ENCODE results near the gene RNLS. TPM values are rescaled to one million over a fixed set of nuclear protein-coding genes. Genes with fewer than 3 reads are reported as not detected.

The RNLS gene
- total RNA-seq, 1 experiment from 2014 or later = not detected

DNA sequence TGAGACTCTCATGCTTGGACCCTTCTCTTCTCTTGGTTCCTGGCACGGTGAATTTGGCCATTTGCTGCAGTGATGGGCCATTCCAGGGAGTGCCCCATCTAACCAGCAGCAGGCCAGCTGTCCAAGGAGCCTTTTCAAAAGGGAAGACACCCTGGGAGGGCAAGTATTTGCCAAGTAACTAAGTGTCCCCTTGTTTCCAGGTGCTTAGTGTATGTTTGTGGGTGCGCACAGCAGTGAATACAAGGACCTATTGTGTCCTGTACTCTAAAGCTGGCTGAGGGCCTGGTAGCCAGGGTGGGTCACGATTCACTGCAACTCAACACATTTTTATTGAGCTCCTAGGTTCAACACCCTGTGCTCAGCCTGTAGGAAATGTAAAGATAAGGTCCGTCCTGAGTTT lies 348.8 kb downstream of the RNLS start:
- TF ChIP-seq, protein P1, sequence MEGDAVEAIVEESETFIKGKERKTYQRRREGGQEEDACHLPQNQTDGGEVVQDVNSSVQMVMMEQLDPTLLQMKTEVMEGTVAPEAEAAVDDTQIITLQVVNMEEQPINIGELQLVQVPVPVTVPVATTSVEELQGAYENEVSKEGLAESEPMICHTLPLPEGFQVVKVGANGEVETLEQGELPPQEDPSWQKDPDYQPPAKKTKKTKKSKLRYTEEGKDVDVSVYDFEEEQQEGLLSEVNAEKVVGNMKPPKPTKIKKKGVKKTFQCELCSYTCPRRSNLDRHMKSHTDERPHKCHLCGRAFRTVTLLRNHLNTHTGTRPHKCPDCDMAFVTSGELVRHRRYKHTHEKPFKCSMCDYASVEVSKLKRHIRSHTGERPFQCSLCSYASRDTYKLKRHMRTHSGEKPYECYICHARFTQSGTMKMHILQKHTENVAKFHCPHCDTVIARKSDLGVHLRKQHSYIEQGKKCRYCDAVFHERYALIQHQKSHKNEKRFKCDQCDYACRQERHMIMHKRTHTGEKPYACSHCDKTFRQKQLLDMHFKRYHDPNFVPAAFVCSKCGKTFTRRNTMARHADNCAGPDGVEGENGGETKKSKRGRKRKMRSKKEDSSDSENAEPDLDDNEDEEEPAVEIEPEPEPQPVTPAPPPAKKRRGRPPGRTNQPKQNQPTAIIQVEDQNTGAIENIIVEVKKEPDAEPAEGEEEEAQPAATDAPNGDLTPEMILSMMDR (IDR thresholded peaks at IDR 0.05; ENCODE audit: unreplicated experiment) = no peak
- Mint-ChIP-seq H3K9me3 (ENCODE audit: unreplicated experiment) (no peaks in the 10 kb centered on the region), H3K27me3 (ENCODE audit: insufficient read depth, unreplicated experiment) (no peaks in the 10 kb centered on the region), H3K4me3 (ENCODE audit: unreplicated experiment) (no peak overlapping the region), H3K36me3 (ENCODE audit: insufficient read depth, unreplicated experiment) (peaks cover 6% of the 10 kb centered on the region), H3K4me1 (ENCODE audit: insufficient read depth, unreplicated experiment) (peaks cover 4% of the 10 kb centered on the region), H3K27ac (ENCODE audit: low read depth, unreplicated experiment) (peak overlapping the region; percentile 57)
- ChIA-PET POLR2A (no interaction called here), CTCF (interaction anchor here (0.5 kb wide), 1 partner anchor 395 kb away, joined by 5 read pairs; no protein-coding TSS in a partner anchor)
- intact Hi-C loops (cut with micrococcal nuclease) = no loop called here
- no peak for DNase-seq (ENCODE audit: unreplicated experiment)
- BruUV-seq (replicated peaks) = no TSS peak

DNA sequence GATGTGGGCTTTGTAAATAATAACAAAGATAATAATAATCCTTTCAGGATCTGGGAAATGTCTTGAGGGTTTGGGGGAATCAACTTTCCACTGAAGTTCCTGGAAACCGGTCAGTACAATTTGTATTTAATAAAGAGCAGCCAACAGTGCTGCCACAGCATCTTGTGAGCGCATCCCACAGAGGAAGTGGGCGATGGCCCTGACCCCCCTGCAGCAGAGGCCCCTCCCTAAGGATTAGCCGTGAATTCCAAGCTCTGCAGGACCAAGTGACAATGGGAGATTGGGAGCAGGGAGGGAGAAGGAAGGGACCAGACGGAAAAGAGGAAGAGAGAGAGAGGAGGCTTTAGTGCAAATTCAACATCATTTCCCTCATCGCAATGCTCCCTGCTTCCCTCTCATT lies 349.2 kb downstream of the RNLS start:
- no peak overlapping the region for H3K27ac Mint-ChIP-seq (ENCODE audit: low read depth, unreplicated experiment)
- peaks cover 6% of the 10 kb centered on the region for H3K36me3 Mint-ChIP-seq (ENCODE audit: insufficient read depth, unreplicated experiment)
- no peak overlapping the region for H3K4me3 Mint-ChIP-seq (ENCODE audit: unreplicated experiment)
- no peaks in the 10 kb centered on the region for H3K27me3 Mint-ChIP-seq (ENCODE audit: insufficient read depth, unreplicated experiment)
- BruUV-seq (replicated peaks) = no TSS peak
- DNase-seq (ENCODE audit: unreplicated experiment) = no peak
- intact Hi-C loops (cut with micrococcal nuclease) = no loop called here
- H3K9me3 Mint-ChIP-seq (ENCODE audit: unreplicated experiment) = no peaks in the 10 kb centered on the region
- POLR2A ChIA-PET = no interaction called here
- TF ChIP-seq, protein P1 (IDR thresholded peaks at IDR 0.05; ENCODE audit: unreplicated experiment) = no peak
- peaks cover 4% of the 10 kb centered on the region for H3K4me1 Mint-ChIP-seq (ENCODE audit: insufficient read depth, unreplicated experiment)
- CTCF ChIA-PET = interaction anchor here (0.5 kb wide), 1 partner anchor 394 kb away, joined by 5 read pairs; no protein-coding TSS in a partner anchor

DNA sequence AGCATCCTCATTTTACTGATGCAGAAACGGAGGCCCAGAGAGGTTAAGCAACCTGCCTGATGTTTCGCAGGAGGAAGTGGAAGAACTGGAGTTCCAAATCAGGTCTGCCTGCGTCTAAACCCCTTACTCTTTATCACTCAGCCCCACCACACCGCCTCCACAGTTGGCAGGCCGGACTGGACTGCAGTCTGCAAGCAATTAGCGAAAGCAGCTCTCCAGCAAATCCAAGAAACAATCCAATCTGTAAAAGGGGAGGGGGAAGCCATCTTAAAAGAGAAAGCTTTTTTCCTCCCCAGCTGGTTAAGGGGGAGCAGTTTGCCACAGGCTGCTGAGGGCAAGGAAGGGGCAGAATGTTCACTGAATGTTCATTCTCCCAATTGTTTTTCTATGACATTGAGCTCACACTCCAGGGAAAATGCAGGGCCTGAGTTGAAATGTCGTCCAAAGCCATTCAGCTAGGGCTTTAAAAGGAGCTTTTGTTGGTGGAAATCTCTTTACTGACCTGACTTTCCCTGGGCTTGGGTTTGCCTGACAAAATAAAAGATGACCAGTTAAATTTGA lies 350.1 kb downstream of the RNLS start:
- BruUV-seq (replicated peaks) = no TSS peak
- TF ChIP-seq, protein P1 (IDR thresholded peaks at IDR 0.05; ENCODE audit: unreplicated experiment) = no peak
- POLR2A ChIA-PET = no interaction called here
- H3K4me1 Mint-ChIP-seq (ENCODE audit: insufficient read depth, unreplicated experiment) = peaks cover 4% of the 10 kb centered on the region
- intact Hi-C loops (cut with micrococcal nuclease) = no loop called here
- H3K9me3 Mint-ChIP-seq (ENCODE audit: unreplicated experiment) = no peaks in the 10 kb centered on the region
- CTCF ChIA-PET = no interaction called here
- no peak for DNase-seq (ENCODE audit: unreplicated experiment)
- no peak overlapping the region for H3K27ac Mint-ChIP-seq (ENCODE audit: low read depth, unreplicated experiment)
- H3K27me3 Mint-ChIP-seq (ENCODE audit: insufficient read depth, unreplicated experiment) = no peaks in the 10 kb centered on the region
- no peak overlapping the region for H3K4me3 Mint-ChIP-seq (ENCODE audit: unreplicated experiment)
- H3K36me3 Mint-ChIP-seq (ENCODE audit: insufficient read depth, unreplicated experiment) = peaks cover 6% of the 10 kb centered on the region

DNA sequence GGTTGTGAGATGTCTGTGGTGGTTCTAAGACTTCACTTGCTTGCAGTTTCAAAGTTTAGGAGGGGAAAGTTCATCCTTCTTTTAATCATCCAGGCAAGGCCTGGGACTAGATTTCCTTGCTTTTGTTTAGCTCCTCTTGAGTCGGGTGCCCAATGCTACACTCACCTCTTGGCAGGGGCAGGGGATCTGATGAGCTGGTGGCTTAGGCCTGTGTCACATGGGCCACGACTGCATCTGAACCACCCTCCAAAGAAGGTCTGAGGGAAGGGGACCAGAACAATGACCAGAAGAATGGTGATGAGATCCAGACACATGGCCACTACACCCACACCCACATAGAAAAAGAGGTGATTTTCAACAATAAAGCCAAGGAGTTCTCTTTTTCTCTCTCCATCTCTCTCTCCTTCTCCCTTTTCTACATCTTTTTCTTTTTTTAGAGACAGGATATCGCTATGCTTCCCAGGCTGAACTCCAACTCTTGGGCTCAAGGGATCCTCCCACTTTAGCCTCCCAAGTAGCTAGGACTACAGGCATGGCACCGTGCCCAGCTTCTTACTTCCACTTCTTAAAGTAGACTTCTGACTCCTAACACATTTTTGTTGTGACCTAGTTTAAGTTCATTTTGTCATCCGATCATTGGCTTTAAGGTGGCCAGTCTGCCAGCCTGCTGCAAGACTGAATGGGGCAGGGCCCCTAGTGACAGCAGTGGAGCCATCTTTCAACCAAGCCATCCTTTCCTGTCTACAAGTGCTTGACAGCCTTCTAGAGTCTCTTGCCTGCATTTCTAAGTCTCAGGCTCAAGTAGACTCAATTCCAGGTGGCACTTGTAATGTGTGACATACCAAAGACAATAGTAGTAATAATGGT lies 350.9 kb downstream of the RNLS start:
- Mint-ChIP-seq H3K9me3 (ENCODE audit: unreplicated experiment) (no peaks in the 10 kb centered on the region), H3K4me3 (ENCODE audit: unreplicated experiment) (no peak overlapping the region), H3K36me3 (ENCODE audit: insufficient read depth, unreplicated experiment) (peaks cover 6% of the 10 kb centered on the region), H3K27me3 (ENCODE audit: insufficient read depth, unreplicated experiment) (no peaks in the 10 kb centered on the region), H3K27ac (ENCODE audit: low read depth, unreplicated experiment) (no peak overlapping the region), H3K4me1 (ENCODE audit: insufficient read depth, unreplicated experiment) (peaks cover 4% of the 10 kb centered on the region)
- CTCF ChIA-PET = no interaction called here
- TF ChIP-seq, protein P1 (IDR thresholded peaks at IDR 0.05; ENCODE audit: unreplicated experiment) = no peak
- peak; percentile 32 for DNase-seq (ENCODE audit: unreplicated experiment)
- intact Hi-C loops (cut with micrococcal nuclease) = no loop called here
- POLR2A ChIA-PET = no interaction called here
- BruUV-seq (replicated peaks) = no TSS peak
